H1 (cell line): Measurements from ENCODE around the gene ITGA11. TPM values are rescaled to one million over a fixed set of nuclear protein-coding genes. Genes with fewer than 3 reads are reported as not detected.

ENCODE experiments used
- CTCF ChIA-PET: fragments of 300-600 bp; sonication (Branson Sonifier 250); formaldehyde crosslinking; loops from one replicate; lab custom pipeline; 2021; ENCODE audit not compliant: partially characterized antibody; lab: Charles Lee
- POLR2A ChIA-PET: fragments of 300-600 bp; sonication (Branson Sonifier 250); formaldehyde crosslinking; loops from one replicate; lab custom pipeline; 2021; ENCODE audit warnings: inconsistent platforms; ENCODE audit not compliant: partially characterized antibody; lab: Charles Lee
- DNase-seq, 2 experiments: peaks; one replicate each; pipeline versions ENCODE4 v3.0.0 to v3.0.0-alpha.2; 2010 to 2022; ENCODE audit warnings: low spot score in 2 of 2, low read depth in 1 of 2, mixed read lengths in 1 of 2
- FAIRE-seq: peaks from 2 replicates; lab custom pipeline; 2011; peaks lifted over from hg19 to GRCh38; lab: Jason Lieb, UNC
- H2AFZ ChIP-seq: 2 replicates; pipeline ENCODE4 v1.8.1; 2012; ENCODE audit warnings: low read length, inconsistent platforms
- H2AK5ac ChIP-seq: 2 replicates; pipeline ENCODE4 v1.6.1; 2013; ENCODE audit warnings: low read depth, low read length
- H2BK120ac ChIP-seq: replicated peaks from 2 replicates; pipeline ENCODE3; 2013; ENCODE audit warnings: low read depth, low read length, inconsistent platforms
- H2BK12ac ChIP-seq: 2 replicates; pipeline ENCODE4 v1.6.1; 2013; ENCODE audit warnings: low read depth, low read length
- H2BK15ac ChIP-seq: 2 replicates; pipeline ENCODE4 v1.6.1; 2013; ENCODE audit warnings: low read length
- H2BK20ac ChIP-seq: 2 replicates; pipeline ENCODE4 v1.6.1; 2013; ENCODE audit warnings: low read length
- H2BK5ac ChIP-seq: 2 replicates; pipeline ENCODE4 v1.6.1; 2013; ENCODE audit warnings: low read depth, low read length
- H3K14ac ChIP-seq: 2 replicates; pipeline ENCODE4 v1.6.1; 2013; ENCODE audit warnings: inconsistent platforms; ENCODE audit not compliant: insufficient read length
- H3K18ac ChIP-seq: 2 replicates; pipeline ENCODE4 v1.6.1; 2013; ENCODE audit warnings: low read length; ENCODE audit errors: extremely low read depth
- H3K23ac ChIP-seq: 2 replicates; pipeline ENCODE4 v1.6.1; 2013; ENCODE audit warnings: inconsistent platforms; ENCODE audit not compliant: insufficient read length
- H3K23me2 ChIP-seq: 2 replicates; pipeline ENCODE4 v1.6.1; 2013; ENCODE audit warnings: low read depth, low read length
- H3K27ac ChIP-seq: 2 replicates; pipeline ENCODE4 v1.6.1; 2011; ENCODE audit warnings: low read depth, low read length, inconsistent platforms
- H3K27me3 ChIP-seq, 4 experiments: replicated peaks in 1 of 4; 1 replicate in 1 of 4; 2 replicates in 3 of 4; pipeline versions ENCODE4 v1.6.1 to v1.8.1; 2011 to 2013; ENCODE audit warnings: low read length in 3 of 4, mild to moderate bottlenecking in 3 of 4, inconsistent platforms in 2 of 4, mixed read lengths in 2 of 4, moderate library complexity in 1 of 4; ENCODE audit not compliant: control insufficient read depth in 3 of 4, insufficient read depth in 3 of 4; ENCODE audit errors: extremely low read depth in 1 of 4
- H3K36me3 ChIP-seq, 4 experiments: 2 replicates each; pipeline versions ENCODE4 v1.6.1 to v1.8.1; 2011 to 2013; ENCODE audit warnings: mild to moderate bottlenecking in 4 of 4, low read length in 3 of 4, moderate library complexity in 2 of 4, control low read depth in 1 of 4, inconsistent platforms in 1 of 4; ENCODE audit not compliant: insufficient read depth in 4 of 4, control insufficient read depth in 2 of 4
- H3K4ac ChIP-seq: replicated peaks from 2 replicates; pipeline ENCODE3; 2013; ENCODE audit warnings: low read length, low read depth, mixed read lengths, inconsistent platforms; ENCODE audit not compliant: insufficient read length
- H3K4me1 ChIP-seq, 4 experiments: replicated peaks in 1 of 4; 1 replicate in 1 of 4; 2 replicates in 3 of 4; pipeline versions ENCODE4 v1.6.1 to v1.8.1; 2011 to 2013; ENCODE audit warnings: low read length in 3 of 4, inconsistent platforms in 2 of 4, mixed read lengths in 1 of 4; ENCODE audit not compliant: insufficient read depth in 4 of 4, control insufficient read depth in 3 of 4
- H3K4me2 ChIP-seq, 2 experiments: 2 replicates each; pipeline versions ENCODE4 v1.6.1 to v1.8.1; 2011 to 2013; ENCODE audit warnings: low read depth in 2 of 2, low read length in 2 of 2, control low read depth in 1 of 2, inconsistent platforms in 1 of 2, mild to moderate bottlenecking in 1 of 2; ENCODE audit not compliant: insufficient read depth in 1 of 2
- H3K4me3 ChIP-seq, 4 experiments: fragments of 200-600, 300-600 bp in 1 of 4; sonication (generic), shearing (Covaris generic), sonication (Bioruptor Twin) in 1 of 4; 2 replicates each; pipeline versions ENCODE4 v1.5.1 to v1.8.1; 2011 to 2016; ENCODE audit warnings: low read length in 4 of 4, low read depth in 3 of 4, control low read depth in 2 of 4, inconsistent platforms in 2 of 4, mild to moderate bottlenecking in 2 of 4, mixed read lengths in 1 of 4, moderate library complexity in 1 of 4; ENCODE audit not compliant: insufficient read depth in 2 of 4; ENCODE audit errors: extremely low read depth in 1 of 4
- H3K56ac ChIP-seq: replicated peaks from 2 replicates; pipeline ENCODE3; 2013; ENCODE audit warnings: low read depth, mild to moderate bottlenecking, mixed read lengths, low read length, inconsistent platforms; ENCODE audit not compliant: insufficient read length
- H3K79me1 ChIP-seq: 2 replicates; pipeline ENCODE4 v1.6.1; 2013; ENCODE audit warnings: low read depth, low read length, control low read depth
- H3K79me2 ChIP-seq, 2 experiments: 2 replicates each; pipeline versions ENCODE4 v1.6.1 to v1.8.1; 2012 to 2013; ENCODE audit warnings: low read length in 2 of 2, mild to moderate bottlenecking in 2 of 2, inconsistent platforms in 1 of 2; ENCODE audit not compliant: insufficient read depth in 2 of 2, control insufficient read depth in 1 of 2
- H3K9ac ChIP-seq, 4 experiments: replicated peaks in 1 of 4; 1 replicate in 1 of 4; 2 replicates in 3 of 4; pipeline versions ENCODE4 v1.6.1 to v1.8.1; 2011 to 2013; ENCODE audit warnings: low read depth in 3 of 4, low read length in 3 of 4, control low read depth in 2 of 4, mild to moderate bottlenecking in 2 of 4, moderate library complexity in 2 of 4, inconsistent platforms in 1 of 4; ENCODE audit errors: extremely low read depth in 1 of 4
- H3K9me3 ChIP-seq, 2 experiments: 2 replicates each; pipeline versions ENCODE4 v1.6.1 to v1.8.1; 2012 to 2013; ENCODE audit warnings: mild to moderate bottlenecking in 2 of 2, moderate library complexity in 2 of 2, control low read depth in 1 of 2, inconsistent platforms in 1 of 2, low read depth in 1 of 2, low read length in 1 of 2, mixed read lengths in 1 of 2; ENCODE audit not compliant: insufficient read depth in 2 of 2
- H4K20me1 ChIP-seq, 2 experiments: replicated peaks in 1 of 2; 2 replicates each; pipeline versions ENCODE3 to v1.8.1; 2011 to 2013; ENCODE audit warnings: inconsistent platforms in 2 of 2, low read length in 2 of 2, mild to moderate bottlenecking in 1 of 2; ENCODE audit not compliant: insufficient read depth in 2 of 2, control insufficient read depth in 1 of 2
- H4K5ac ChIP-seq: 2 replicates; pipeline ENCODE4 v1.6.1; 2013; ENCODE audit warnings: low read length, low read depth, mixed read lengths, inconsistent platforms; ENCODE audit not compliant: insufficient read length
- H4K8ac ChIP-seq: 2 replicates; pipeline ENCODE4 v1.8.0; 2013; ENCODE audit warnings: mild to moderate bottlenecking, moderate library complexity, low read length, inconsistent platforms; ENCODE audit not compliant: insufficient read depth; ENCODE audit errors: extremely low read depth
- H4K91ac ChIP-seq: replicated peaks from 2 replicates; pipeline ENCODE3; 2013; ENCODE audit warnings: low read length, mixed read lengths, inconsistent platforms; ENCODE audit not compliant: insufficient read length
- CREB1 ChIP-seq: IDR thresholded peaks from 2 replicates; pipeline ENCODE4 v1.6.1; 2012; ENCODE audit warnings: inconsistent platforms
- JUND ChIP-seq: IDR thresholded peaks from 2 replicates; pipeline ENCODE4 v1.6.1; 2011; ENCODE audit warnings: mild to moderate bottlenecking, improper control_type of control experiment, low read length
- POLR2A ChIP-seq, 2 experiments: IDR thresholded peaks; 1 replicate in 1 of 2; 2 replicates in 1 of 2; pipeline ENCODE4 v1.6.1; 2011; ENCODE audit warnings: low read depth in 2 of 2, low read length in 2 of 2, mild to moderate bottlenecking in 2 of 2; ENCODE audit errors: control extremely low read depth in 1 of 2
- TCF12 ChIP-seq: IDR thresholded peaks from 2 replicates; pipeline ENCODE4 v1.6.1; 2011; ENCODE audit warnings: low read depth, mild to moderate bottlenecking, low read length
- WGBS, 2 experiments: shearing (Covaris generic) in 1 of 2; methylation state at CpG; one replicate each; pipeline versions ENCODE4 v1.1.6 to v1.1.7; 2013 to 2015; ENCODE audit warnings: low lambda C conversion rate in 2 of 2, mixed read lengths in 2 of 2, inconsistent platforms in 1 of 2, low coverage in 1 of 2, missing lambda C conversion rate in 1 of 2; ENCODE audit not compliant: insufficient replicate concordance in 2 of 2, insufficient coverage in 1 of 2, insufficient read length in 1 of 2; ENCODE audit errors: extremely low coverage in 1 of 2, missing lambda C conversion rate in 1 of 2; 5-methylcytosine and 5-hydroxymethylcytosine counted together
- polyA plus RNA-seq, 7 experiments: library from polyadenylated mRNA; depleted of rRNA in 3 of 7; stranded (reverse) in 5 of 7; unstranded in 2 of 7; fragments of >200 nt in 5 of 7; fragments of 200-250 nt in 2 of 7; gene quantifications; 1 replicate in 5 of 7; 2 replicates in 1 of 7; 4 replicates in 1 of 7; pipeline versions ENCODE4 v1.2.1 to v1.2.3, GENCODE V29; 2011 to 2013; ENCODE audit warnings: missing spikeins in 2 of 7, mixed read lengths in 2 of 7
- total RNA-seq: library from RNA; stranded (reverse); fragmentation: NEBNext Ultra II Directional; extraction: Animal tissue kit (Norgen Biotek cat#: 25700); gene quantifications from 2 replicates; pipeline ENCODE4 v1.2.1, GENCODE V29; 2021

The ITGA11 gene
- total and polyA plus RNA-seq, 2 of the 8 experiments (the other 6 are each of a cell fraction or from before 2014, with no cell fraction given) = 0.05 to 0.06 TPM

DNA sequence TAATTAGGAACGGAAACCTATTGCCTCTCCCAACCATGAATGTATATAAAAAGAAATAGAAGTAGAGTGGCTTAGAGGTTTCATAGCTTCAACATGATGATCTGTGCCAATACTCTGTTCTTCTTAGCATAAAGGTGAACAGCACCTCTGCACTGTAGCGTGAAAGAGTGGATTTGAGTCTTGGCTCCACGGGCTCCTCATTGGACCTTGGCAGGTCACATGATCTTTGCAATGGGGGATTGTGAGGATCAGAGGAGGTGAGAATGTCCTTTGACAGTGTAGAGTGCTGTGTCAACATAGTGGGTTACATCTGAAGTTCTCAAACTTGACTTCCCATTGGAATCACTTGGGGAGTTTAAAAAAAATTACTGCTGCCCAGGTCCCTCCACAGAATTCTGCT, 103.0 kb downstream of the ITGA11 start:
- CTCF ChIA-PET = interaction anchor here (1.1 to 2.2 kb wide), 4 partner anchors 12 to 38 kb away, joined by 4 to 10 read pairs (median 6); no protein-coding TSS in a partner anchor
- H4K8ac ChIP-seq = no peak overlapping the region
- H3K9me3 ChIP-seq = no peaks in the 10 kb centered on the region
- no peak overlapping the region for H3K4me2 ChIP-seq
- H3K4me1 ChIP-seq = peaks cover 2 to 18% (median 8%) of the 10 kb centered on the region in 4 experiments
- H3K27me3 ChIP-seq = no peaks in the 10 kb centered on the region
- H3K4me3 ChIP-seq = no peak overlapping the region
- H3K79me1 ChIP-seq = no peaks in the 10 kb centered on the region
- H3K14ac ChIP-seq = no peak overlapping the region
- no peak overlapping the region for H3K4ac ChIP-seq
- no peak overlapping the region for H4K91ac ChIP-seq
- no peaks in the 10 kb centered on the region for H3K36me3 ChIP-seq
- H2BK5ac ChIP-seq = no peak overlapping the region
- no peaks in the 10 kb centered on the region for H3K79me2 ChIP-seq
- H2BK20ac ChIP-seq = no peak overlapping the region
- H3K27ac ChIP-seq = no peak overlapping the region
- no peak overlapping the region for H2BK15ac ChIP-seq
- DNase-seq = no peak
- no peak overlapping the region for H2AFZ ChIP-seq
- no peak overlapping the region for H3K18ac ChIP-seq
- no peak overlapping the region for H2BK12ac ChIP-seq
- H4K20me1 ChIP-seq = no peaks in the 10 kb centered on the region
- H3K23ac ChIP-seq = no peak overlapping the region
- WGBS, 2 experiments = 87% methylated on average over 3 of the region's 3 CpGs; no CpG with 5 or more reads in 1 of the 2 experiments
- no peak overlapping the region for H3K9ac ChIP-seq
- 0 out of 2 replicates have a peak, but pooled peaks cover 2% of the 10 kb centered on the region for H3K23me2 ChIP-seq
- no peak overlapping the region for H3K56ac ChIP-seq
- H2AK5ac ChIP-seq = no peak overlapping the region
- FAIRE-seq = no peak
- no peak overlapping the region for H4K5ac ChIP-seq
- no peak overlapping the region for H2BK120ac ChIP-seq
- POLR2A ChIA-PET = no interaction called here
- TF ChIP-seq TCF12 (no peak), POLR2A (IDR thresholded peaks at IDR 0.05; ENCODE audit: control extremely low read depth in 1 of 2, low read depth in 2 of 2, low read length in 2 of 2) (no peak), JUND (no peak), CREB1 (no peak)
